T-helper 22 cell (primary cell): ENCODE data around the gene SUPT5H.
A peak's percentile ranks its signal among the peaks of the same experiment; 100 is the strongest.

Experiments used
- DNase-seq: peaks from one replicate; pipeline ENCODE4 v3.0.0-alpha.2; 2020; ENCODE audit warnings: low read depth

Gene SUPT5H

GRCh38 chr19:39497996-39498797, 52.8 kb downstream of the SUPT5H start:
- no peak for DNase-seq

GRCh38 chr19:39498798-39499642, 53.6 kb downstream of the SUPT5H start, which contains the start of gene DLL3:
Gene DLL3 (plus strand): TSS chr19:39498947. CDS start chr19:39498975, 28 bp downstream.
- DNase-seq: no peak

- DNase-seq: no peak
These were observed 54.5 kb downstream of the SUPT5H start for GRCh38 chr19:39499932-39500331.

GRCh38 chr19:39500543-39500942, 55.2 kb downstream of the SUPT5H start:
- DNase-seq: no peak

- no peak for DNase-seq
These were observed 56.0 kb downstream of the SUPT5H start for GRCh38 chr19:39501340-39501739.

- peak; percentile 58 for DNase-seq
These were observed 57.4 kb downstream of the SUPT5H start for GRCh38 chr19:39502640-39503417.

GRCh38 chr19:39506598-39506943, 61.2 kb downstream of the SUPT5H start:
- DNase-seq: no peak

- no peak for DNase-seq
These were observed 61.7 kb downstream of the SUPT5H start for GRCh38 chr19:39506944-39507714.

GRCh38 chr19:39507715-39508364, 62.5 kb downstream of the SUPT5H start:
- no peak for DNase-seq

GRCh38 chr19:39508629-39509028, 63.2 kb downstream of the SUPT5H start:
- no peak for DNase-seq

GRCh38 chr19:39509233-39509632, 63.9 kb downstream of the SUPT5H start:
- no peak for DNase-seq

GRCh38 chr19:39512988-39513387, 67.6 kb downstream of the SUPT5H start:
- DNase-seq: no peak

GRCh38 chr19:39514840-39515550, 69.6 kb downstream of the SUPT5H start, which contains the start of gene SELENOV:
Gene SELENOV (plus strand): TSS chr19:39515139. CDS start chr19:39515213, 74 bp downstream.
- DNase-seq: no peak

- DNase-seq: no peak
These were observed 70.3 kb downstream of the SUPT5H start for GRCh38 chr19:39515551-39516191.

- DNase-seq: no peak
These were observed 70.9 kb downstream of the SUPT5H start for GRCh38 chr19:39516270-39516669.

GRCh38 chr19:39517432-39517831, 72.0 kb downstream of the SUPT5H start:
- DNase-seq: no peak

GRCh38 chr19:39518458-39518857, 73.1 kb downstream of the SUPT5H start:
- no peak for DNase-seq

- no peak for DNase-seq
These were observed 73.6 kb downstream of the SUPT5H start for GRCh38 chr19:39518975-39519374.

GRCh38 chr19:39520541-39521484, 75.4 kb downstream of the SUPT5H start:
- DNase-seq: no peak
